ENCODE data around the gene JMJD8.

DNA sequence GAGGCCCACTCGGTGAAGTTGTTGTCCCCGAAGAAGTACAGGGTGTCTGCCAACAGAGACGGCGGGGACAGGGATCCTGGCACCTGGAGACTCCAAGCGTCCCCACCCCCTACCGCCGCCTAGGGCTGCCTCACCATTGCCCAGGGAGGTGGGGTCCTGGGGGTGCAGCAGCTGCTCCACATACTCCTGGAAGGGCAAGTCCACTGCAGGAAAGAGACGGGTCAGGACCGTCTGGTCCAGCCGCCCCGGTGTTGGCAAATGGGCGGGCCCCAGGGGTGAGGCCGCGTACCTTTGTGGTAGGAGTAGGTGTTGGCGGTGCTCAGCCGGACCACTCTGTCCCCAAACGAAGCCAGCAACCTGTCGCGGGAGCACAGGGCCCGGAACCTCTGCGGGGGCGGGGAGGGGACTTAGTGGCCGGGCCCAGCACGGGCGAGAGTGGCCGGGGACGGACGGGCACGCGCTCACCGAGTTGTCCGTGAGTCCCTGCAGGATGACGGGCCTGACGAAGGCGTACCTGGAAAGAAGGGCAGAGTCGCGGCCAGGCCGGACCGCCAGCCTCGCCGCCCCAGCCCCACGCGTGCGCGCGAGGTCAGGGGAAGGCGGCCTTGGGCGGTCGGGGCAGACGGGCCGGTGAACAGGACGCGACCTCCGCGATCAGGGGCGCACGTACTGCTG, 601 bp downstream of the JMJD8 start:
- TF ChIP-seq GATA3 (IDR thresholded peaks at IDR 0.05; ENCODE audit: low read depth, low read length) (no peak), GATA2 (IDR thresholded peaks at IDR 0.05; ENCODE audit: low read depth, low read length) (no peak)

Data from SH-SY5Y (cell line).